ENCODE results near the gene PPP2R2D. TPM values are rescaled to one million over a fixed set of nuclear protein-coding genes. Genes with fewer than 3 reads are reported as not detected.

PPP2R2D gene
- polyA plus RNA-seq, 1 donor (not counting 4 experiments of a cell fraction or from before 2014, with no cell fraction given) = 49.1 TPM

- H3K36me3 ChIP-seq (ENCODE audit: control insufficient read depth in 2 of 2, extremely low read depth in 1 of 2, insufficient read depth in 2 of 2, low read length in 2 of 2) = no peaks in the 10 kb centered on the region
- no peak overlapping the region for H2AFZ ChIP-seq (ENCODE audit: control insufficient read depth, low read length)
- H3K9me3 ChIP-seq (ENCODE audit: control insufficient read depth, low read depth, low read length) = no peaks in the 10 kb centered on the region
- DNase-seq (ENCODE audit: low read depth, low spot score) = no peak
- H3K79me2 ChIP-seq (ENCODE audit: control insufficient read depth, insufficient read depth, low read length) = no peaks in the 10 kb centered on the region
- no peak for FAIRE-seq
- no peak overlapping the region for H3K9ac ChIP-seq (ENCODE audit: control insufficient read depth, extremely low read depth, insufficient read depth, low read length)
- no peak for TF ChIP-seq CTCF (optimal IDR thresholded peaks at IDR 0.05 in 1 of 3, IDR thresholded peaks at IDR 0.05 in 1 of 3, conservative IDR thresholded peaks at IDR 0.05 in 1 of 3; ENCODE audit: extremely low read depth in 1 of 3, insufficient read depth in 2 of 3, low read length in 3 of 3)
- TF ChIP-seq EZH2 (IDR thresholded peaks at IDR 0.05; ENCODE audit: low read length) = no peak
- dilution Hi-C loops (cut with MboI; ENCODE audit: extremely low pct_ligation_motif_present, low sequenced_read_pairs) = no loop called here
- H3K4me1 ChIP-seq (ENCODE audit: control insufficient read depth, extremely low read depth, insufficient read depth, low read length) = no peaks in the 10 kb centered on the region
- no peak overlapping the region for H3K4me3 ChIP-seq (ENCODE audit: control insufficient read depth in 2 of 3, extremely low read depth in 1 of 3, insufficient read depth in 2 of 3, low read depth in 1 of 3, low read length in 3 of 3)
- H3K4me2 ChIP-seq (ENCODE audit: control insufficient read depth, extremely low read depth, insufficient read depth, low read depth, low read length) = no peak overlapping the region
- no peak overlapping the region for H3K27ac ChIP-seq (ENCODE audit: control insufficient read depth, insufficient read depth, low read length)
- peaks cover 8% of the 10 kb centered on the region for H3K27me3 ChIP-seq (ENCODE audit: control insufficient read depth, extremely low read depth, insufficient read depth, low read length)
- H4K20me1 ChIP-seq (ENCODE audit: control insufficient read depth, extremely low read depth, insufficient read depth, low read length) = no peaks in the 10 kb centered on the region
- no peaks in the 10 kb centered on the region for H3K9me1 ChIP-seq (ENCODE audit: control insufficient read depth, extremely low read depth, insufficient read depth, low read length)
Measured at GRCh38 chr10:131876017-131876416, 24.8 kb upstream of the PPP2R2D start.

- FAIRE-seq (no peak), DNase-seq (ENCODE audit: low read depth, low spot score) (no peak)
- H3K79me2 ChIP-seq (ENCODE audit: control insufficient read depth, insufficient read depth, low read length) = no peaks in the 10 kb centered on the region
- no peak overlapping the region for H3K27ac ChIP-seq (ENCODE audit: control insufficient read depth, insufficient read depth, low read length)
- H3K9me3 ChIP-seq (ENCODE audit: control insufficient read depth, low read depth, low read length) = no peaks in the 10 kb centered on the region
- H3K36me3 ChIP-seq (ENCODE audit: control insufficient read depth in 2 of 2, extremely low read depth in 1 of 2, insufficient read depth in 2 of 2, low read length in 2 of 2) = no peaks in the 10 kb centered on the region
- no peak overlapping the region for H3K9ac ChIP-seq (ENCODE audit: control insufficient read depth, extremely low read depth, insufficient read depth, low read length)
- H4K20me1 ChIP-seq (ENCODE audit: control insufficient read depth, extremely low read depth, insufficient read depth, low read length) = no peaks in the 10 kb centered on the region
- peaks cover 8% of the 10 kb centered on the region for H3K27me3 ChIP-seq (ENCODE audit: control insufficient read depth, extremely low read depth, insufficient read depth, low read length)
- H3K4me2 ChIP-seq (ENCODE audit: control insufficient read depth, extremely low read depth, insufficient read depth, low read depth, low read length) = no peak overlapping the region
- H2AFZ ChIP-seq (ENCODE audit: control insufficient read depth, low read length) = no peak overlapping the region
- TF ChIP-seq CTCF (optimal IDR thresholded peaks at IDR 0.05 in 1 of 3, IDR thresholded peaks at IDR 0.05 in 1 of 3, conservative IDR thresholded peaks at IDR 0.05 in 1 of 3; ENCODE audit: extremely low read depth in 1 of 3, insufficient read depth in 2 of 3, low read length in 3 of 3) = no peak
- no peak for TF ChIP-seq EZH2 (IDR thresholded peaks at IDR 0.05; ENCODE audit: low read length)
- no peaks in the 10 kb centered on the region for H3K4me1 ChIP-seq (ENCODE audit: control insufficient read depth, extremely low read depth, insufficient read depth, low read length)
- no peak overlapping the region for H3K4me3 ChIP-seq (ENCODE audit: control insufficient read depth in 2 of 3, extremely low read depth in 1 of 3, insufficient read depth in 2 of 3, low read depth in 1 of 3, low read length in 3 of 3)
- H3K9me1 ChIP-seq (ENCODE audit: control insufficient read depth, extremely low read depth, insufficient read depth, low read length) = no peaks in the 10 kb centered on the region
- dilution Hi-C loops (cut with MboI; ENCODE audit: extremely low pct_ligation_motif_present, low sequenced_read_pairs) = no loop called here
Measured at GRCh38 chr10:131876508-131876907, 24.3 kb upstream of the PPP2R2D start.

All from keratinocyte (primary cell).